H1 (cell line): ENCODE measurements around the gene PKMYT1. TPM values are rescaled to one million over a fixed set of nuclear protein-coding genes. Genes with fewer than 3 reads are reported as not detected.
A peak's percentile ranks its signal among the peaks of the same experiment; 100 is the strongest.

Source experiments
- CTCF ChIA-PET: fragments of 300-600 bp; sonication (Branson Sonifier 250); formaldehyde crosslinking; loops from one replicate; lab custom pipeline; 2021; ENCODE audit not compliant: partially characterized antibody; lab: Charles Lee
- POLR2A ChIA-PET: fragments of 300-600 bp; sonication (Branson Sonifier 250); formaldehyde crosslinking; loops from one replicate; lab custom pipeline; 2021; ENCODE audit warnings: inconsistent platforms; ENCODE audit not compliant: partially characterized antibody; lab: Charles Lee
- DNase-seq, 2 experiments: peaks; one replicate each; pipeline versions ENCODE4 v3.0.0 to v3.0.0-alpha.2; 2010 to 2022; ENCODE audit warnings: low spot score in 2 of 2, low read depth in 1 of 2, mixed read lengths in 1 of 2
- FAIRE-seq: peaks from 2 replicates; lab custom pipeline; 2011; peaks lifted over from hg19 to GRCh38; lab: Jason Lieb, UNC
- H2AFZ ChIP-seq: 2 replicates; pipeline ENCODE4 v1.8.1; 2012; ENCODE audit warnings: low read length, inconsistent platforms
- H2AK5ac ChIP-seq: 2 replicates; pipeline ENCODE4 v1.6.1; 2013; ENCODE audit warnings: low read depth, low read length
- H2BK120ac ChIP-seq: replicated peaks from 2 replicates; pipeline ENCODE3; 2013; ENCODE audit warnings: low read depth, low read length, inconsistent platforms
- H2BK12ac ChIP-seq: 2 replicates; pipeline ENCODE4 v1.6.1; 2013; ENCODE audit warnings: low read depth, low read length
- H2BK15ac ChIP-seq: 2 replicates; pipeline ENCODE4 v1.6.1; 2013; ENCODE audit warnings: low read length
- H2BK20ac ChIP-seq: 2 replicates; pipeline ENCODE4 v1.6.1; 2013; ENCODE audit warnings: low read length
- H2BK5ac ChIP-seq: 2 replicates; pipeline ENCODE4 v1.6.1; 2013; ENCODE audit warnings: low read depth, low read length
- H3K14ac ChIP-seq: 2 replicates; pipeline ENCODE4 v1.6.1; 2013; ENCODE audit warnings: inconsistent platforms; ENCODE audit not compliant: insufficient read length
- H3K18ac ChIP-seq: 2 replicates; pipeline ENCODE4 v1.6.1; 2013; ENCODE audit warnings: low read length; ENCODE audit errors: extremely low read depth
- H3K23ac ChIP-seq: 2 replicates; pipeline ENCODE4 v1.6.1; 2013; ENCODE audit warnings: inconsistent platforms; ENCODE audit not compliant: insufficient read length
- H3K23me2 ChIP-seq: 2 replicates; pipeline ENCODE4 v1.6.1; 2013; ENCODE audit warnings: low read depth, low read length
- H3K27ac ChIP-seq: 2 replicates; pipeline ENCODE4 v1.6.1; 2011; ENCODE audit warnings: low read depth, low read length, inconsistent platforms
- H3K27me3 ChIP-seq, 4 experiments: replicated peaks in 1 of 4; 1 replicate in 1 of 4; 2 replicates in 3 of 4; pipeline versions ENCODE4 v1.6.1 to v1.8.1; 2011 to 2013; ENCODE audit warnings: low read length in 3 of 4, mild to moderate bottlenecking in 3 of 4, inconsistent platforms in 2 of 4, mixed read lengths in 2 of 4, moderate library complexity in 1 of 4; ENCODE audit not compliant: control insufficient read depth in 3 of 4, insufficient read depth in 3 of 4; ENCODE audit errors: extremely low read depth in 1 of 4
- H3K36me3 ChIP-seq, 4 experiments: 2 replicates each; pipeline versions ENCODE4 v1.6.1 to v1.8.1; 2011 to 2013; ENCODE audit warnings: mild to moderate bottlenecking in 4 of 4, low read length in 3 of 4, moderate library complexity in 2 of 4, control low read depth in 1 of 4, inconsistent platforms in 1 of 4; ENCODE audit not compliant: insufficient read depth in 4 of 4, control insufficient read depth in 2 of 4
- H3K4ac ChIP-seq: replicated peaks from 2 replicates; pipeline ENCODE3; 2013; ENCODE audit warnings: low read length, low read depth, mixed read lengths, inconsistent platforms; ENCODE audit not compliant: insufficient read length
- H3K4me1 ChIP-seq, 4 experiments: replicated peaks in 1 of 4; 1 replicate in 1 of 4; 2 replicates in 3 of 4; pipeline versions ENCODE4 v1.6.1 to v1.8.1; 2011 to 2013; ENCODE audit warnings: low read length in 3 of 4, inconsistent platforms in 2 of 4, mixed read lengths in 1 of 4; ENCODE audit not compliant: insufficient read depth in 4 of 4, control insufficient read depth in 3 of 4
- H3K4me2 ChIP-seq, 2 experiments: 2 replicates each; pipeline versions ENCODE4 v1.6.1 to v1.8.1; 2011 to 2013; ENCODE audit warnings: low read depth in 2 of 2, low read length in 2 of 2, control low read depth in 1 of 2, inconsistent platforms in 1 of 2, mild to moderate bottlenecking in 1 of 2; ENCODE audit not compliant: insufficient read depth in 1 of 2
- H3K4me3 ChIP-seq, 4 experiments: fragments of 200-600, 300-600 bp in 1 of 4; sonication (generic), shearing (Covaris generic), sonication (Bioruptor Twin) in 1 of 4; 2 replicates each; pipeline versions ENCODE4 v1.5.1 to v1.8.1; 2011 to 2016; ENCODE audit warnings: low read length in 4 of 4, low read depth in 3 of 4, control low read depth in 2 of 4, inconsistent platforms in 2 of 4, mild to moderate bottlenecking in 2 of 4, mixed read lengths in 1 of 4, moderate library complexity in 1 of 4; ENCODE audit not compliant: insufficient read depth in 2 of 4; ENCODE audit errors: extremely low read depth in 1 of 4
- H3K56ac ChIP-seq: replicated peaks from 2 replicates; pipeline ENCODE3; 2013; ENCODE audit warnings: low read depth, mild to moderate bottlenecking, mixed read lengths, low read length, inconsistent platforms; ENCODE audit not compliant: insufficient read length
- H3K79me1 ChIP-seq: 2 replicates; pipeline ENCODE4 v1.6.1; 2013; ENCODE audit warnings: low read depth, low read length, control low read depth
- H3K79me2 ChIP-seq, 2 experiments: 2 replicates each; pipeline versions ENCODE4 v1.6.1 to v1.8.1; 2012 to 2013; ENCODE audit warnings: low read length in 2 of 2, mild to moderate bottlenecking in 2 of 2, inconsistent platforms in 1 of 2; ENCODE audit not compliant: insufficient read depth in 2 of 2, control insufficient read depth in 1 of 2
- H3K9ac ChIP-seq, 4 experiments: replicated peaks in 1 of 4; 1 replicate in 1 of 4; 2 replicates in 3 of 4; pipeline versions ENCODE4 v1.6.1 to v1.8.1; 2011 to 2013; ENCODE audit warnings: low read depth in 3 of 4, low read length in 3 of 4, control low read depth in 2 of 4, mild to moderate bottlenecking in 2 of 4, moderate library complexity in 2 of 4, inconsistent platforms in 1 of 4; ENCODE audit errors: extremely low read depth in 1 of 4
- H3K9me3 ChIP-seq, 2 experiments: 2 replicates each; pipeline versions ENCODE4 v1.6.1 to v1.8.1; 2012 to 2013; ENCODE audit warnings: mild to moderate bottlenecking in 2 of 2, moderate library complexity in 2 of 2, control low read depth in 1 of 2, inconsistent platforms in 1 of 2, low read depth in 1 of 2, low read length in 1 of 2, mixed read lengths in 1 of 2; ENCODE audit not compliant: insufficient read depth in 2 of 2
- H4K20me1 ChIP-seq, 2 experiments: replicated peaks in 1 of 2; 2 replicates each; pipeline versions ENCODE3 to v1.8.1; 2011 to 2013; ENCODE audit warnings: inconsistent platforms in 2 of 2, low read length in 2 of 2, mild to moderate bottlenecking in 1 of 2; ENCODE audit not compliant: insufficient read depth in 2 of 2, control insufficient read depth in 1 of 2
- H4K5ac ChIP-seq: 2 replicates; pipeline ENCODE4 v1.6.1; 2013; ENCODE audit warnings: low read length, low read depth, mixed read lengths, inconsistent platforms; ENCODE audit not compliant: insufficient read length
- H4K8ac ChIP-seq: 2 replicates; pipeline ENCODE4 v1.8.0; 2013; ENCODE audit warnings: mild to moderate bottlenecking, moderate library complexity, low read length, inconsistent platforms; ENCODE audit not compliant: insufficient read depth; ENCODE audit errors: extremely low read depth
- H4K91ac ChIP-seq: replicated peaks from 2 replicates; pipeline ENCODE3; 2013; ENCODE audit warnings: low read length, mixed read lengths, inconsistent platforms; ENCODE audit not compliant: insufficient read length
- ASH2L ChIP-seq: fragments of 200-600, 300-600 bp; sonication (generic); IDR thresholded peaks from one replicate; pipeline ENCODE4 v1.7.1; 2017; ENCODE audit warnings: low read length
- BACH1 ChIP-seq: IDR thresholded peaks from 2 replicates; pipeline ENCODE4 v1.6.1; 2012; ENCODE audit warnings: low read length, improper control_type of control experiment
- CREB1 ChIP-seq: IDR thresholded peaks from 2 replicates; pipeline ENCODE4 v1.6.1; 2012; ENCODE audit warnings: inconsistent platforms
- EZH2 ChIP-seq: fragments of 200-600 bp; sonication (generic); IDR thresholded peaks from 2 replicates; pipeline ENCODE4 v1.7.1; 2012; ENCODE audit warnings: low read depth, mild to moderate bottlenecking, moderate library complexity, low read length, inconsistent platforms; ENCODE audit not compliant: severe bottlenecking
- KDM4A ChIP-seq: IDR thresholded peaks from one replicate; pipeline ENCODE4 v1.7.1; 2012; ENCODE audit warnings: low read depth, mild to moderate bottlenecking, moderate library complexity, low read length, inconsistent platforms; ENCODE audit not compliant: severe bottlenecking
- TBP ChIP-seq: IDR thresholded peaks from 2 replicates; pipeline ENCODE4 v1.6.1; 2011; ENCODE audit warnings: low read depth, low read length, improper control_type of control experiment
- YY1 ChIP-seq: IDR thresholded peaks from 2 replicates; pipeline ENCODE4 v1.6.1; 2011; ENCODE audit warnings: low read depth, mild to moderate bottlenecking, low read length
- WGBS, 2 experiments: shearing (Covaris generic) in 1 of 2; methylation state at CpG; one replicate each; pipeline versions ENCODE4 v1.1.6 to v1.1.7; 2013 to 2015; ENCODE audit warnings: low lambda C conversion rate in 2 of 2, mixed read lengths in 2 of 2, inconsistent platforms in 1 of 2, low coverage in 1 of 2, missing lambda C conversion rate in 1 of 2; ENCODE audit not compliant: insufficient replicate concordance in 2 of 2, insufficient coverage in 1 of 2, insufficient read length in 1 of 2; ENCODE audit errors: extremely low coverage in 1 of 2, missing lambda C conversion rate in 1 of 2; 5-methylcytosine and 5-hydroxymethylcytosine counted together
- polyA plus RNA-seq, 7 experiments: library from polyadenylated mRNA; depleted of rRNA in 3 of 7; stranded (reverse) in 5 of 7; unstranded in 2 of 7; fragments of >200 nt in 5 of 7; fragments of 200-250 nt in 2 of 7; gene quantifications; 1 replicate in 5 of 7; 2 replicates in 1 of 7; 4 replicates in 1 of 7; pipeline versions ENCODE4 v1.2.1 to v1.2.3, GENCODE V29; 2011 to 2013; ENCODE audit warnings: missing spikeins in 2 of 7, mixed read lengths in 2 of 7
- total RNA-seq: library from RNA; stranded (reverse); fragmentation: NEBNext Ultra II Directional; extraction: Animal tissue kit (Norgen Biotek cat#: 25700); gene quantifications from 2 replicates; pipeline ENCODE4 v1.2.1, GENCODE V29; 2021
- TF ChIP-seq, protein P1 (sequence below): IDR thresholded peaks from 2 replicates; pipeline ENCODE4 v1.6.1; 2011; ENCODE audit warnings: low read depth, mild to moderate bottlenecking, low read length; ENCODE audit not compliant: insufficient read depth
- TF ChIP-seq, protein P2 (sequence below): IDR thresholded peaks from 2 replicates; pipeline ENCODE4 v1.6.1; 2012; ENCODE audit warnings: inconsistent platforms

The PKMYT1 gene
- total and polyA plus RNA-seq, 2 of the 8 experiments (the other 6 are each of a cell fraction or from before 2014, with no cell fraction given) = 74.7 to 85.2 TPM

DNA sequence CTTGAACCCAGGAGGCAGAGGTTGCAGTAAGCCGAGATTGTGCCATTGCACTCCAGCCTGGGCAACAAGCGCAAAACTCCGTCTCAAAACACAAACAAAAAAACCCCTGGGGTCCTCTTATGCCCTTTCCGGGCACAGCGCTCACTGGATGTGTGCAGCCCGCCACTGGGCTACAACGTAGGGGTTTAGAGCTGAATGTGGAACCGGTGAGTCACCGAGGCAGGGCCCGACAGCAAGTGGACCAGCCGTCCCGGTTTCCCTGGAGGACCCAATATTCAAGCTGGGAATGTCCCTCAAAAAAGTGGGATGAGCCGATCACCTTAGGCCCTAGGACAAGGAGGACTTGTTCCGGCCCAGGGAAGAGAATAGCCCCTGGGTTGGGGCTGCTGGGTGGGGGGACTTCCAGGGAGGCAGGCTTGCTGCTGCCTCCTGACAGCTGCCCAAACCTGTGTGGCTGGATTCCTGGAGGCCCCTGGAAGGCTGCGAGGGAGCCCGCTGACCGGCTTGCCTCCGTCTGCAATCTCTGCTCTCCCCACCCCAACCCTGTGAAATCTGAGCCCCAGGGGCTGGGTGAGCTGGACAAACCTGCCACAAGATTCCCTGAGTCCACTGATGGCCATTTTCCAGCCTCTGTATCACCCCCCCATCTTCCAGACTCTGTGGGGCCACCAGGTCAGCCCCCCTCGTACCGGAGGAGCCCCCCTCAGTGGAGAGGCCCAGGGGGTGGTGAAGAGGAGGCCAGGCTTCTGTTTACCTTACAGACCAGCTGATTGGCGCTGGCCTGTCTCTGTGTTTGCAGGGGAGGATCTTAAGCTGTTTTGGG is 29.5 kb upstream of the PKMYT1 start:
- FAIRE-seq (no peak), DNase-seq (peak; percentile 84 to 88)
- Histone ChIP-seq H2BK120ac (peak overlapping the region; percentile 88), H3K14ac (no peak overlapping the region), H2AK5ac (no peak overlapping the region; the same call in 1 of the 2 replicates), H3K4me2 (peak overlapping the region; percentile 84 to 88), H3K4me1 (peaks cover 20 to 72% (median 63%) of the 10 kb centered on the region in 4 experiments), H2BK15ac (no peak overlapping the region), H2BK5ac (peak overlapping the region; percentile 97), H2AFZ (no peak overlapping the region), H3K9ac (peak overlapping the region in 2 of 4 experiments; percentile 54 to 58; a peak in 4 of 7 replicates), H3K4ac (peak overlapping the region; percentile 100), H4K20me1 (peaks cover 2 to 14% of the 10 kb centered on the region in 2 experiments), H2BK20ac (peak overlapping the region; percentile 90; the same call in 1 of the 2 replicates), H4K5ac (peak overlapping the region; percentile 93), H3K36me3 (peaks cover 0 to 9% (median under 1%) of the 10 kb centered on the region in 4 experiments; a peak in 2 of 8 replicates), H3K27me3 (no peaks in the 10 kb centered on the region; a peak in 1 of 7 replicates), H2BK12ac (peak overlapping the region; percentile 97), H3K56ac (peak overlapping the region; percentile 92), H4K91ac (peak overlapping the region; percentile 99), H3K27ac (peak overlapping the region; percentile 96), H3K79me2 (peaks cover 0 to 7% of the 10 kb centered on the region in 2 experiments; a peak in 1 of 4 replicates), H3K79me1 (peaks cover 3% of the 10 kb centered on the region; the same call in 1 of the 2 replicates), H4K8ac (peak overlapping the region; percentile 58), H3K18ac (peak overlapping the region; percentile 96), H3K9me3 (no peaks in the 10 kb centered on the region), H3K4me3 (peak overlapping the region; percentile 21 to 52 (median 44)), H3K23me2 (peaks cover 26% of the 10 kb centered on the region), H3K23ac (no peak overlapping the region)
- ChIA-PET POLR2A (interaction anchor here (0.6 to 35.7 kb wide), 20 partner anchors 9 to 1263 kb away, joined by 3 to 1808 read pairs (median 4); partner anchors contain the start of genes BICDL2, CEMP1, CLDN6 and CLDN9), CTCF (interaction anchor here (0.7 to 17.3 kb wide), 9 partner anchors 8 to 220 kb away, joined by 3 to 639 read pairs (median 4); partner anchors contain the start of genes BICDL2, CLDN6, HCFC1R1 and THOC6)
- 7% methylated on average over 19 of the region's 21 CpGs; no CpG with 5 or more reads in 1 of the 2 experiments for WGBS, 2 experiments
- TF ChIP-seq KDM4A (no peak), BACH1 (no peak), YY1 (0 out of 2 replicates have a peak, but pooled peaks have one; percentile 49), CREB1 (peak; percentile 10; the same call in 1 of the 2 replicates), ASH2L (peak; percentile 97), EZH2 (no peak), TBP (peak; percentile 69; the same call in 1 of the 2 replicates)
- TF ChIP-seq, protein P1, sequence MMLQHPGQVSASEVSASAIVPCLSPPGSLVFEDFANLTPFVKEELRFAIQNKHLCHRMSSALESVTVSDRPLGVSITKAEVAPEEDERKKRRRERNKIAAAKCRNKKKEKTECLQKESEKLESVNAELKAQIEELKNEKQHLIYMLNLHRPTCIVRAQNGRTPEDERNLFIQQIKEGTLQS = no peak
- TF ChIP-seq, protein P2, sequence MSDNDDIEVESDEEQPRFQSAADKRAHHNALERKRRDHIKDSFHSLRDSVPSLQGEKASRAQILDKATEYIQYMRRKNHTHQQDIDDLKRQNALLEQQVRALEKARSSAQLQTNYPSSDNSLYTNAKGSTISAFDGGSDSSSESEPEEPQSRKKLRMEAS = 0 out of 2 replicates have a peak, but pooled peaks have one; percentile 33
